Endodermal cell (in vitro differentiated cells): ENCODE measurements around the gene UVRAG. TPM values are rescaled to one million over a fixed set of nuclear protein-coding genes. Genes with fewer than 3 reads are reported as not detected.

Experiments
- DNase-seq: peaks from one replicate; pipeline ENCODE4 v3.0.0-alpha.2; 2017
- H3K27ac ChIP-seq: 2 replicates; pipeline ENCODE4 v1.5.1; 2013; ENCODE audit warnings: mild to moderate bottlenecking, low read depth, low read length, moderate library complexity
- H3K27me3 ChIP-seq: 2 replicates; pipeline ENCODE4 v1.6.1; 2013; ENCODE audit warnings: mild to moderate bottlenecking, low read length, moderate library complexity; ENCODE audit not compliant: insufficient read depth, control insufficient read depth, poor library complexity, severe bottlenecking
- H3K36me3 ChIP-seq: 2 replicates; pipeline ENCODE4 v1.7.0; 2013; ENCODE audit warnings: mild to moderate bottlenecking, low read length, moderate library complexity; ENCODE audit not compliant: control insufficient read depth, insufficient read depth
- H3K4me1 ChIP-seq: one replicate; pipeline ENCODE4 v1.7.0; 2013; ENCODE audit warnings: low read length; ENCODE audit not compliant: control insufficient read depth, insufficient read depth
- H3K4me3 ChIP-seq: 2 replicates; pipeline ENCODE4 v1.5.1; 2013; ENCODE audit warnings: mild to moderate bottlenecking, low read length, moderate library complexity
- H3K9ac ChIP-seq: 2 replicates; pipeline ENCODE4 v1.6.1; 2013; ENCODE audit warnings: mild to moderate bottlenecking, low read length, moderate library complexity; ENCODE audit not compliant: poor library complexity, severe bottlenecking; ENCODE audit errors: extremely low read depth
- H3K9me3 ChIP-seq: 2 replicates; pipeline ENCODE4 v1.6.1; 2013; ENCODE audit warnings: mild to moderate bottlenecking, low read length, moderate library complexity; ENCODE audit not compliant: control insufficient read depth
- H3K27ac Mint-ChIP-seq: 2 replicates; pipeline ENCODE4 v1.8.0; 2020; ENCODE audit warnings: mixed read lengths
- H3K27me3 Mint-ChIP-seq: 2 replicates; pipeline ENCODE4 v1.8.0; 2021; ENCODE audit warnings: mild to moderate bottlenecking, mixed read lengths; ENCODE audit not compliant: insufficient read depth
- H3K36me3 Mint-ChIP-seq: 2 replicates; pipeline ENCODE4 v1.8.0; 2020; ENCODE audit warnings: low read depth, mixed read lengths
- H3K4me1 Mint-ChIP-seq: 2 replicates; pipeline ENCODE4 v1.8.0; 2020; ENCODE audit warnings: mixed read lengths
- H3K4me3 Mint-ChIP-seq: 2 replicates; pipeline ENCODE4 v1.8.0; 2020; ENCODE audit warnings: mild to moderate bottlenecking, moderate library complexity, mixed read lengths
- H3K9me3 Mint-ChIP-seq: 2 replicates; pipeline ENCODE4 v1.8.0; 2020; ENCODE audit warnings: mild to moderate bottlenecking, mixed read lengths
- WGBS, 2 experiments: methylation state at CpG; one replicate each; pipeline versions ENCODE4 v1.1.5 to v1.1.7; 2013; ENCODE audit warnings: missing lambda C conversion rate in 2 of 2, mixed read lengths in 1 of 2; ENCODE audit not compliant: insufficient coverage in 1 of 2, insufficient read length in 1 of 2; 5-methylcytosine and 5-hydroxymethylcytosine counted together
- total RNA-seq, 2 donors: library from RNA; stranded (reverse); fragmentation: NEBNext Ultra II Directional in 1 of 2; extraction: Animal tissue kit (Norgen Biotek cat#: 25700) in 1 of 2; gene quantifications; 2 replicates in 1 of 2; 3 replicates in 1 of 2; pipeline ENCODE4 v1.2.1, GENCODE V29; 2021
- TF ChIP-seq, protein P1 (sequence below): fragments of 200-600 bp; sonication (generic); conservative IDR thresholded peaks from 2 replicates; pipeline ENCODE4 v1.5.0; 2021; ENCODE audit warnings: antibody characterized with exemption, mild to moderate bottlenecking

UVRAG gene
- total RNA-seq, 2 donors from 2014 or later: 19.7 to 34.9 TPM

DNA sequence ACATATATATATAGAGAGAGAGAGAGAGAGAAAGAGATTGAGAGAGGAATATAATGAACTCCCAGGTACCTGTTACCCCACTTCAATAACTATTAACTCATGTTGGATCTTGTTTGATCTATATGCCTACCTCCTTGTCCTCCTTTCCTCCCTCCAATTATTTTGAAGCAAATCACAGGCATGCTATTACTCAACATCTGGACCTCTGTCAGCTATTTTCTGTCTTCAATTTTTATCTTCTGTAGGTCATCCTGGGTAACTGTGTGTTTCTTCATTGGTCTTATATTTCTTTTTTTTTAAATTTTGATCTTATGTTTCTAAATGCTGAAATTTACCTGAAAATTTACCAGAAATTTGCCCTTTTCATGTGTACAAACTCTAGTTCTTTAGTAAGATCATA, 24.8 kb downstream of the UVRAG start:
- TF ChIP-seq, protein P1, sequence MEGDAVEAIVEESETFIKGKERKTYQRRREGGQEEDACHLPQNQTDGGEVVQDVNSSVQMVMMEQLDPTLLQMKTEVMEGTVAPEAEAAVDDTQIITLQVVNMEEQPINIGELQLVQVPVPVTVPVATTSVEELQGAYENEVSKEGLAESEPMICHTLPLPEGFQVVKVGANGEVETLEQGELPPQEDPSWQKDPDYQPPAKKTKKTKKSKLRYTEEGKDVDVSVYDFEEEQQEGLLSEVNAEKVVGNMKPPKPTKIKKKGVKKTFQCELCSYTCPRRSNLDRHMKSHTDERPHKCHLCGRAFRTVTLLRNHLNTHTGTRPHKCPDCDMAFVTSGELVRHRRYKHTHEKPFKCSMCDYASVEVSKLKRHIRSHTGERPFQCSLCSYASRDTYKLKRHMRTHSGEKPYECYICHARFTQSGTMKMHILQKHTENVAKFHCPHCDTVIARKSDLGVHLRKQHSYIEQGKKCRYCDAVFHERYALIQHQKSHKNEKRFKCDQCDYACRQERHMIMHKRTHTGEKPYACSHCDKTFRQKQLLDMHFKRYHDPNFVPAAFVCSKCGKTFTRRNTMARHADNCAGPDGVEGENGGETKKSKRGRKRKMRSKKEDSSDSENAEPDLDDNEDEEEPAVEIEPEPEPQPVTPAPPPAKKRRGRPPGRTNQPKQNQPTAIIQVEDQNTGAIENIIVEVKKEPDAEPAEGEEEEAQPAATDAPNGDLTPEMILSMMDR: no peak
- no peak overlapping the region for H3K4me3 ChIP-seq
- no peak overlapping the region for H3K27ac Mint-ChIP-seq
- H3K36me3 ChIP-seq: no peaks in the 10 kb centered on the region
- no peaks in the 10 kb centered on the region for H3K9me3 Mint-ChIP-seq
- peaks cover 6% of the 10 kb centered on the region for H3K4me1 Mint-ChIP-seq
- H3K9ac ChIP-seq: no peak overlapping the region
- peaks cover 9% of the 10 kb centered on the region for H3K36me3 Mint-ChIP-seq
- no peak overlapping the region for H3K4me3 Mint-ChIP-seq
- H3K27me3 Mint-ChIP-seq: no peaks in the 10 kb centered on the region
- H3K27ac ChIP-seq: no peak overlapping the region
- H3K27me3 ChIP-seq: no peaks in the 10 kb centered on the region
- no peak for DNase-seq
- H3K4me1 ChIP-seq: no peaks in the 10 kb centered on the region
- no peaks in the 10 kb centered on the region for H3K9me3 ChIP-seq

DNA sequence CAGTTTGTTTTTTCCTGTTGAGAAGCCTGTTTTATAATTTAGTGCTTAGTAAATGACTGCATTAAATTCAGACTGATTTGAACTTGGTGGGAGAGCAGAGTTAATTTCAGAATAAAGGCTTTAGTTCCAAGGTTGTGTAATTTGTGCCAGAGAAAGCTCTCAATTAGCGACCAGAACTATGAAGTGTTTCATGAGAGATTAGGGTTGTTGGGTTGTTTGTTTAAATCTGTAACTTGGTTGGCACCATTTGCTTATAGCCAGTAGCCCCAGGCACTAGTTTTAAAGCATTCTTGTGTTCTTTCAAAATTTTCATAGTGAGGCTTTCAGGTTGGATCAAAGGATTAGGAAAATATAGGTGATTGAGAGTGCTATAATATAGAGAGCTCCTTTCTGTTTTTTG, 25.5 kb downstream of the UVRAG start:
- no peak overlapping the region for H3K27ac ChIP-seq
- H3K36me3 Mint-ChIP-seq: peaks cover 14% of the 10 kb centered on the region

DNA sequence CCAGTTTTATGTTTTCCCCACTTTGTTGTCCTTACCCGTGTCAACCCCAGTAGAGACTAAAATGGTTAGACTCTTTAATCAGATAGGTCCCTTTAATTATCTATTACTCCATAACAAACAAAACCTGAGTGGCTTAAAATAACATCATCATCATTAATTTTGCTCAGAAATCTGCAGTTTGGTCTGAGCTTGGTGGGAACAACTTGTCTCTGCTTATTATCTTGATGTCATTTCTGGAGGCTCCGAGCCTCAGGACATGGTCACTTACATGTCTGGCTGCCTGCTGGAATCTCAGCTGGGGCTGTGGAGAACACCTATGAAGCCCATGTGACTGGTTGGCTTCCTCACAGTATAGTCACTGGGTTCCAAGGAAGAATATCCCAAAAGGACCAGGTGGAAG, 26.7 kb downstream of the UVRAG start:
- H3K4me3 Mint-ChIP-seq: no peak overlapping the region

More for the DNA sequence above, 25.5 kb downstream of the UVRAG start:
- H3K27me3 Mint-ChIP-seq: no peaks in the 10 kb centered on the region
- Histone ChIP-seq H3K27me3 (no peaks in the 10 kb centered on the region), H3K4me1 (no peaks in the 10 kb centered on the region), H3K9me3 (no peaks in the 10 kb centered on the region), H3K4me3 (no peak overlapping the region), H3K36me3 (no peaks in the 10 kb centered on the region), H3K9ac (no peak overlapping the region)
- H3K9me3 Mint-ChIP-seq: peaks cover 2% of the 10 kb centered on the region
- TF ChIP-seq, protein P1: no peak
- H3K4me3 Mint-ChIP-seq: no peak overlapping the region
- whole genome bisulfite sequencing, 2 experiments: 81 to 100% methylated on average over 1 of the region's 1 CpG
- peaks cover 6% of the 10 kb centered on the region for H3K4me1 Mint-ChIP-seq
- DNase-seq: no peak
- no peak overlapping the region for H3K27ac Mint-ChIP-seq

More for the DNA sequence above, 26.7 kb downstream of the UVRAG start:
- Histone ChIP-seq H3K9me3 (no peaks in the 10 kb centered on the region), H3K4me1 (no peaks in the 10 kb centered on the region), H3K36me3 (no peaks in the 10 kb centered on the region), H3K4me3 (no peak overlapping the region), H3K27me3 (no peaks in the 10 kb centered on the region), H3K9ac (no peak overlapping the region), H3K27ac (no peak overlapping the region)
- Mint-ChIP-seq H3K4me1 (peaks cover 6% of the 10 kb centered on the region), H3K36me3 (peaks cover 15% of the 10 kb centered on the region), H3K27me3 (no peaks in the 10 kb centered on the region), H3K9me3 (peaks cover 2% of the 10 kb centered on the region), H3K27ac (no peak overlapping the region)
- TF ChIP-seq, protein P1: no peak
- no peak for DNase-seq
- 92 to 100% methylated on average over 2 of the region's 2 CpGs for WGBS, 2 experiments
